Gastroesophageal sphincter (tissue), 4 donors: ENCODE data around the gene INKA2. TPM values are rescaled to one million over a fixed set of nuclear protein-coding genes. Genes with fewer than 3 reads are reported as not detected.

Experiments
- ATAC-seq: fragments of 150-250 bp; one replicate; pipeline ENCODE4 v1.9.1; 2016; ENCODE audit warnings: mild to moderate bottlenecking, moderate library complexity
- H3K27ac ChIP-seq, 4 donors: fragments of 200-600 bp; sonication (generic) in 3 of 4; 1 replicate in 3 of 4; 2 replicates in 1 of 4; pipeline ENCODE4 v1.5.1; 2016 to 2019
- H3K27me3 ChIP-seq: fragments of 200-600 bp; sonication (generic); one replicate; pipeline ENCODE4 v1.5.1; 2019
- H3K36me3 ChIP-seq, 2 donors: fragments of 200-600 bp; sonication (generic); one replicate each; pipeline ENCODE4 v1.5.1; 2019; ENCODE audit warnings: control low read depth in 1 of 2
- H3K4me1 ChIP-seq, 3 donors: fragments of 200-600 bp; sonication (generic); 1 replicate in 2 of 3; 2 replicates in 1 of 3; pipeline ENCODE4 v1.5.1; 2016 to 2019; ENCODE audit warnings: control low read depth in 2 of 3
- H3K4me3 ChIP-seq, 2 donors: fragments of 200-600 bp; sonication (generic); one replicate each; pipeline ENCODE4 v1.5.1; 2019; ENCODE audit warnings: mild to moderate bottlenecking in 1 of 2, moderate library complexity in 1 of 2
- H3K9me3 ChIP-seq, 3 donors: fragments of 200-600 bp; sonication (generic); one replicate each; pipeline ENCODE4 v1.5.1; 2017 to 2019; ENCODE audit warnings: control low read depth in 2 of 3
- EP300 ChIP-seq: sonication (generic); formaldehyde crosslinking; IDR thresholded peaks from one replicate; pipeline ENCODE4 v1.6.1; 2017; ENCODE audit warnings: antibody characterized with exemption, mild to moderate bottlenecking
- POLR2A ChIP-seq, 2 donors: fragments of 450-650 bp; IDR thresholded peaks; one replicate each; pipeline ENCODE4 v1.6.1; 2017; ENCODE audit warnings: antibody characterized with exemption in 2 of 2, mild to moderate bottlenecking in 2 of 2, moderate library complexity in 1 of 2
- POLR2AphosphoS5 ChIP-seq: sonication (generic); formaldehyde crosslinking; IDR thresholded peaks from one replicate; pipeline ENCODE4 v1.6.1; 2017; ENCODE audit warnings: antibody characterized with exemption
- WGBS, 2 donors: methylation state at CpG; one replicate each; pipeline ENCODE4 v1.1.5; 2018; ENCODE audit warnings: low coverage in 1 of 2; 5-methylcytosine and 5-hydroxymethylcytosine counted together
- total RNA-seq, 4 donors: library from RNA; depleted of rRNA; stranded (reverse); fragments of >200 nt; gene quantifications; one replicate each; pipeline ENCODE4 v1.1.0, GENCODE V29; 2016
- TF ChIP-seq, protein P1 (sequence below), 4 experiments: fragments of 200-600 bp in 2 of 4; fragments of 450-650 bp in 2 of 4; sonication (generic) in 1 of 4; IDR thresholded peaks; one replicate each; pipeline ENCODE4 v1.5.1; 2017 to 2019; ENCODE audit warnings: antibody characterized with exemption in 4 of 4, mild to moderate bottlenecking in 2 of 4, moderate library complexity in 2 of 4

INKA2 gene
- total RNA-seq, 4 donors from 2014 or later = 7.2 to 12.8 (median 8.8) TPM

DNA sequence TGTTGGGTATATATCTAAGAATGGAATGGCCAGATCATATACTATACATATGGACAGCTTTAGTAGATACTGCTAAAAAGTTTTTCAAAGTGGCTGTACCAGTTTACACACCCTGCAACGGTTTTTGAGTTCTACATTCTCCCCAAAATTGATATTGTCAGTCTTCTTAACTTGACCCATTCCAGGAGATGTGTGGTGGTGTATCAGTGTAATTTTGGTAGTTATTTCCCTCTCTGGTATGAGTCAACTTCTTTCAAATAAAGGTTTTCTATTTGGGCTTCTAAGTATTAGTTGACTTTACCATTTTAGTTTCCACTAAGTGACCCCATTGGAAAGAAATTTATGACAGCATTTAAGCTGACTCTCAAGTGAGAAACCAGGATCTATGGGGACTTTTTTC lies 29.2 kb downstream of the INKA2 start:
- TF ChIP-seq EP300 (no peak), POLR2AphosphoS5 (no peak), POLR2A (IDR thresholded peaks at IDR 0.05) (no peak)
- TF ChIP-seq, protein P1, sequence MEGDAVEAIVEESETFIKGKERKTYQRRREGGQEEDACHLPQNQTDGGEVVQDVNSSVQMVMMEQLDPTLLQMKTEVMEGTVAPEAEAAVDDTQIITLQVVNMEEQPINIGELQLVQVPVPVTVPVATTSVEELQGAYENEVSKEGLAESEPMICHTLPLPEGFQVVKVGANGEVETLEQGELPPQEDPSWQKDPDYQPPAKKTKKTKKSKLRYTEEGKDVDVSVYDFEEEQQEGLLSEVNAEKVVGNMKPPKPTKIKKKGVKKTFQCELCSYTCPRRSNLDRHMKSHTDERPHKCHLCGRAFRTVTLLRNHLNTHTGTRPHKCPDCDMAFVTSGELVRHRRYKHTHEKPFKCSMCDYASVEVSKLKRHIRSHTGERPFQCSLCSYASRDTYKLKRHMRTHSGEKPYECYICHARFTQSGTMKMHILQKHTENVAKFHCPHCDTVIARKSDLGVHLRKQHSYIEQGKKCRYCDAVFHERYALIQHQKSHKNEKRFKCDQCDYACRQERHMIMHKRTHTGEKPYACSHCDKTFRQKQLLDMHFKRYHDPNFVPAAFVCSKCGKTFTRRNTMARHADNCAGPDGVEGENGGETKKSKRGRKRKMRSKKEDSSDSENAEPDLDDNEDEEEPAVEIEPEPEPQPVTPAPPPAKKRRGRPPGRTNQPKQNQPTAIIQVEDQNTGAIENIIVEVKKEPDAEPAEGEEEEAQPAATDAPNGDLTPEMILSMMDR (IDR thresholded peaks at IDR 0.05) = no peak
- no peak for ATAC-seq
- peaks cover 0 to 65% of the 10 kb centered on the region in 2 donors for H3K36me3 ChIP-seq
- no peak overlapping the region for H3K27ac ChIP-seq
- H3K9me3 ChIP-seq = no peaks in the 10 kb centered on the region
- peaks cover 0 to 22% (median 0%) of the 10 kb centered on the region in 3 donors for H3K4me1 ChIP-seq
- WGBS, 2 donors = 71 to 73% methylated on average over 1 of the region's 1 CpG
- H3K27me3 ChIP-seq = no peaks in the 10 kb centered on the region
- no peak overlapping the region for H3K4me3 ChIP-seq

DNA sequence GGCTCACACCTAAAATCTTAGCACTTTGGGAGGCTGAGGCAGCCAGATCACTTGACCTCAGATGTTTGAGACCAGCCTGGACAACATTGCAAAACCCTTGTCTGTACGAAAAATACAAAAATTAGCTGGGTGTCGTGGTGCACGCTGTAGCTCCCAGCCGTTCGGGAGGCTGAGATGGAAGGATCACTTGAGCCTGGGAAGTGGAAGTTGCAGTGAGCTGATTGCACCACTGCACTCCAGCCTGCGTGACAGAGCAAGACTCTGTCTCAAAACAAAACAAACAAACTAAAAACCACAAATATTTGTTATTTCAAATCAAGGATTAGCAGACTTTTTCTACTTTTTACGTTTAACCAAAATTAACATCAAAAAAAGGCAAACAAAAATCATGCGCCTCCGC lies 31.3 kb downstream of the INKA2 start:
- ATAC-seq = no peak
- Histone ChIP-seq H3K4me1 (peaks cover 0 to 22% (median 0%) of the 10 kb centered on the region in 3 donors), H3K27me3 (no peaks in the 10 kb centered on the region), H3K4me3 (no peak overlapping the region), H3K36me3 (peaks cover 0 to 84% of the 10 kb centered on the region in 2 donors), H3K27ac (peak overlapping the region in 1 of 4 donors; percentile 53), H3K9me3 (no peaks in the 10 kb centered on the region)
- WGBS, 2 donors = 72 to 75% methylated on average over 7 to 9 of the region's 9 CpGs
- no peak for TF ChIP-seq POLR2A (IDR thresholded peaks at IDR 0.05)
- no peak for TF ChIP-seq POLR2AphosphoS5
- TF ChIP-seq EP300 = no peak
- TF ChIP-seq, protein P1 (IDR thresholded peaks at IDR 0.05) = no peak

DNA sequence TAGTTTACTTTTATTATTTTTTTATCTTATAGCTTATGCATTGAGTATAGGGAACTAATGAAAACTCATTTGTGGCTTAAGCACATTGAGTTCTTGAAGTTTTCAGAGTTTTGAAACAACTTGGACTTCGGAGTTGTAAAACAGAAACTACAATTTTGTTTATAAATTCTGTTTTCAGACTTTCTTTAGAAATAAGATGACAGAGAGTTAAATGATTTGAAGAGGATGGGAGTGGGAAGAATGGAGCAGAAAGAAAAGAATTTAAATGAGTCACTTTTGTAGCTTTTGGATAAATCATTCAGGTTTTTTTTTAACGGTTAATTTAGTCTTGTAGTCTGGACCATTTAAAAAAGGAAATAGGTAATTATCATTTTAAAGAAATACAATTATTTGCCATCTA lies 32.3 kb downstream of the INKA2 start:
- H3K27me3 ChIP-seq = no peaks in the 10 kb centered on the region
- peaks cover 0 to 85% of the 10 kb centered on the region in 2 donors for H3K36me3 ChIP-seq
- 31 to 36% methylated on average over 2 of the region's 2 CpGs for WGBS, 2 donors
- TF ChIP-seq, protein P1 (IDR thresholded peaks at IDR 0.05) = no peak
- TF ChIP-seq POLR2A (IDR thresholded peaks at IDR 0.05) = no peak
- TF ChIP-seq POLR2AphosphoS5 = no peak
- no peak for TF ChIP-seq EP300
- H3K4me3 ChIP-seq = no peak overlapping the region
- no peak for ATAC-seq
- peak overlapping the region in 1 of 4 donors; percentile 41 for H3K27ac ChIP-seq
- H3K4me1 ChIP-seq = peaks cover 0 to 22% (median 0%) of the 10 kb centered on the region in 3 donors
- H3K9me3 ChIP-seq = no peaks in the 10 kb centered on the region

DNA sequence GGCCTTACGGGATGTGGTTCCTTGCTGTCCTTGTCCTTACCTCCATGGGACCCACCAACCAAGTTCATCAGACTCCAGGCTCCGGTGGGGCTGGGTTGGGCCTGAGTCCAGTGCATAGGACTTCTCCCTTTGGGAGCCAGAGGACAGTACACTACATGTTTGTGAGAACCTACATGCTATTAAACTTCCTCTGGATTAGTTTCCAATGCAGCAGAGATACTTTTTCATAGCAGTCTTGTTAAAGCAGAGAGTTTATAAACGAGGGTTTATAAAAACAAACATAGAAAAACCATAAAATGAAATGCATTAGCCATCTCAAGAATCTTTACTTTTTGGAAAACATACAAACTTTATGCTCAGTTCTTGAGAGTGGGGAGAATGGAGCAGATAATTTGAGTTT lies 33.4 kb downstream of the INKA2 start:
- no peaks in the 10 kb centered on the region for H3K27me3 ChIP-seq
- ATAC-seq = no peak
- peak overlapping the region in 3 of 4 donors; percentile 11 to 41 (median 27) for H3K27ac ChIP-seq
- no peak overlapping the region for H3K4me3 ChIP-seq
- H3K9me3 ChIP-seq = no peaks in the 10 kb centered on the region
- 53 to 60% methylated on average over 1 to 3 of the region's 3 CpGs for WGBS, 2 donors
- H3K4me1 ChIP-seq = peaks cover 0 to 24% (median 0%) of the 10 kb centered on the region in 3 donors
- H3K36me3 ChIP-seq = peaks cover 0 to 86% of the 10 kb centered on the region in 2 donors
- TF ChIP-seq POLR2AphosphoS5 (no peak), POLR2A (IDR thresholded peaks at IDR 0.05) (no peak), EP300 (no peak)
- TF ChIP-seq, protein P1 (IDR thresholded peaks at IDR 0.05) = no peak

DNA sequence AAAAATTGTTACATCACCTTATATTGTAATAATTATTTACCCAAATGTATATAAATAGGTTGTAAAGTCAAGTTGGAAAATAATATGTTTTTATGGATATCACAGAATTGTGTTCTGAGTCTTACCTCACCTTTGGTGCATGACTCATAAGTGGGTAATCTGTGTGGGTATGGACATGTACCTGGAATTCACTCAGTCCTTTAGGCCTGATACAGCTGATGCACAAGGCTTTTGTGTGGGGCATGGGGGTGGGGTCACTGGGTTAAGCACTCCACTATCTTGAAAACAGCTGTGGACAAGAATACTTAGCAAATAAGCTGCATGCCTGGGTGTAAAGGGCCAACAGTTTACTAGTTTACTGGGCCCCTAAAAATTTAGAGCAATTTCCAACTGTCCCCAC lies 34.4 kb downstream of the INKA2 start:
- Histone ChIP-seq H3K9me3 (no peaks in the 10 kb centered on the region), H3K4me3 (no peak overlapping the region), H3K27me3 (no peaks in the 10 kb centered on the region), H3K27ac (no peak overlapping the region), H3K4me1 (peaks cover 0 to 24% (median 0%) of the 10 kb centered on the region in 3 donors), H3K36me3 (peaks cover 10 to 87% of the 10 kb centered on the region in 2 donors)
- no peak for ATAC-seq
- TF ChIP-seq POLR2AphosphoS5 = no peak
- TF ChIP-seq EP300 = no peak
- TF ChIP-seq, protein P1 (IDR thresholded peaks at IDR 0.05) = no peak
- no peak for TF ChIP-seq POLR2A (IDR thresholded peaks at IDR 0.05)
